ENCODE results near the gene HERC5. TPM values are rescaled to one million over a fixed set of nuclear protein-coding genes. Genes with fewer than 3 reads are reported as not detected.
"Not testable (repeated sequence)": the region's sequence is repeated elsewhere in the genome, so short reads cannot be mapped to it uniquely, and the experiment has no call there.

The HERC5 gene
- total RNA-seq, 1 donor = 1.4 TPM

DNA sequence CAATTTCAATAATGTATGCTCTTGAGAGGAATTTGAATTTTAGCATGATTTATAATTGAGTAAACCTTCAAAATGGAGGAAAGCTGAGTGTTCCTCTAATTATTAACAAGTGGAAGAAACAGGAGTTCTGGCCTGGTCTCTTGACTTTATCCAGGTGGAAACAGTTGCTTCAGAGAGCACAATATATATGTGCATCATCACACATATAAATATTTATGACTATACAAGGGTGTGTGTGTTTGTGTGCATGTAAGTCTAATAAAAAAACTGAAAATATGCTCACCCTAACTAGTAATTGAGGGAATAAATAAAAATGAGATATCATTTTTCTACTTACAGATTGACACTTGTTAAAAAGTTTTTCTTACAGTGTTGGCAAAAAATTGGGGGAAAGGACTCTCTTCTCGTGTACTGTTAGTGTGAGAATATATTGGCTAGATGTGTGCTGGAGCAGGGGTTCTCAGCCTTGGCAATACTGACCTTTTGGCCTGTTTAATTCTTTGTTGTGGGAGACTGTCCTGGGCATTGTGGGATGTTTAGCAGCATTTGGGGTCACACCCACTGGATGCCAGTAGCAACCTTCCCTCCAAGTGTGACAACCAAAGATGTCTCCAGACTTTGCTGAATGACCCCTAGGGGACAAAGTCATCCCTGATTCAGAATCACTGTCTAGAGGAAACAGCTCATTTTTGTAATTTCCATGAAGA lies 20.8 kb upstream of the HERC5 start:
- TF ChIP-seq, protein P1, sequence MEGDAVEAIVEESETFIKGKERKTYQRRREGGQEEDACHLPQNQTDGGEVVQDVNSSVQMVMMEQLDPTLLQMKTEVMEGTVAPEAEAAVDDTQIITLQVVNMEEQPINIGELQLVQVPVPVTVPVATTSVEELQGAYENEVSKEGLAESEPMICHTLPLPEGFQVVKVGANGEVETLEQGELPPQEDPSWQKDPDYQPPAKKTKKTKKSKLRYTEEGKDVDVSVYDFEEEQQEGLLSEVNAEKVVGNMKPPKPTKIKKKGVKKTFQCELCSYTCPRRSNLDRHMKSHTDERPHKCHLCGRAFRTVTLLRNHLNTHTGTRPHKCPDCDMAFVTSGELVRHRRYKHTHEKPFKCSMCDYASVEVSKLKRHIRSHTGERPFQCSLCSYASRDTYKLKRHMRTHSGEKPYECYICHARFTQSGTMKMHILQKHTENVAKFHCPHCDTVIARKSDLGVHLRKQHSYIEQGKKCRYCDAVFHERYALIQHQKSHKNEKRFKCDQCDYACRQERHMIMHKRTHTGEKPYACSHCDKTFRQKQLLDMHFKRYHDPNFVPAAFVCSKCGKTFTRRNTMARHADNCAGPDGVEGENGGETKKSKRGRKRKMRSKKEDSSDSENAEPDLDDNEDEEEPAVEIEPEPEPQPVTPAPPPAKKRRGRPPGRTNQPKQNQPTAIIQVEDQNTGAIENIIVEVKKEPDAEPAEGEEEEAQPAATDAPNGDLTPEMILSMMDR (IDR thresholded peaks at IDR 0.05; ENCODE audit: extremely low read depth, low read depth, low read length) = no peak
- H3K27me3 ChIP-seq (ENCODE audit: insufficient read depth, low read length) = no peaks in the 10 kb centered on the region

DNA sequence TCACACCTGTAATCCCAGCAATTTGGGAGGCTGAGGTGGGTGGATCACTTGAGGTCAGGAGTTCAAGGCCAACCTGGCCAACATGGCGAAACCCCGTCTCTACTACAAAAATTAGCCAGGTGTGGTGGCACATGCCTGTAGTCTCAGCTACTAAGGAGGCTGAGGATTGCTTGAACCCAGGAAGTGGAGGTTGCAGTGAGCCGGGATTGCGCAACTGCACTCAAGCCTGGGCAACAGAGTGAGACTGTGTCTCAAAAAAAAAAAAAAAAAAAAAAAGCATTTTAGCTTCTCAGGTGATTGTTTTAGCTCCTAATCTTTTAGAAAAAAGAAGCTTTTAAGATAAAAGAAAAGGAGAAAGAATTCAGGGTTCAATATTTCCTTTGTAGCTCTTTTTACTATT lies 19.0 kb upstream of the HERC5 start:
- not testable (repeated sequence) for H3K79me2 ChIP-seq (ENCODE audit: insufficient read depth, low read length); H3K4me1 ChIP-seq (ENCODE audit: insufficient read depth, low read length); H3K36me3 ChIP-seq (ENCODE audit: insufficient read depth, low read length); H3K27ac ChIP-seq (ENCODE audit: low read depth, low read length); H2AFZ ChIP-seq (ENCODE audit: low read length); H3K27me3 ChIP-seq (ENCODE audit: insufficient read depth, low read length); H3K4me3 ChIP-seq (ENCODE audit: insufficient read depth, low read length); DNase-seq (ENCODE audit: insufficient read length, low spot score, missing footprints); H3K4me2 ChIP-seq (ENCODE audit: insufficient read depth, low read length); H4K20me1 ChIP-seq (ENCODE audit: insufficient read depth, low read length); H3K9me3 ChIP-seq (ENCODE audit: low read depth, low read length)

More for the DNA sequence above, 20.8 kb upstream of the HERC5 start:
- H3K36me3 ChIP-seq (ENCODE audit: insufficient read depth, low read length) = no peaks in the 10 kb centered on the region
- H3K9me3 ChIP-seq (ENCODE audit: low read depth, low read length) = no peaks in the 10 kb centered on the region
- H3K4me1 ChIP-seq (ENCODE audit: insufficient read depth, low read length) = no peaks in the 10 kb centered on the region
- no peaks in the 10 kb centered on the region for H3K79me2 ChIP-seq (ENCODE audit: insufficient read depth, low read length)
- H3K4me3 ChIP-seq (ENCODE audit: insufficient read depth, low read length) = no peak overlapping the region
- no peak overlapping the region for H3K4me2 ChIP-seq (ENCODE audit: insufficient read depth, low read length)
- H4K20me1 ChIP-seq (ENCODE audit: insufficient read depth, low read length) = no peaks in the 10 kb centered on the region
- no peak overlapping the region for H2AFZ ChIP-seq (ENCODE audit: low read length)
- no peak for DNase-seq (ENCODE audit: insufficient read length, low spot score, missing footprints)
- no peak overlapping the region for H3K27ac ChIP-seq (ENCODE audit: low read depth, low read length)

DNA sequence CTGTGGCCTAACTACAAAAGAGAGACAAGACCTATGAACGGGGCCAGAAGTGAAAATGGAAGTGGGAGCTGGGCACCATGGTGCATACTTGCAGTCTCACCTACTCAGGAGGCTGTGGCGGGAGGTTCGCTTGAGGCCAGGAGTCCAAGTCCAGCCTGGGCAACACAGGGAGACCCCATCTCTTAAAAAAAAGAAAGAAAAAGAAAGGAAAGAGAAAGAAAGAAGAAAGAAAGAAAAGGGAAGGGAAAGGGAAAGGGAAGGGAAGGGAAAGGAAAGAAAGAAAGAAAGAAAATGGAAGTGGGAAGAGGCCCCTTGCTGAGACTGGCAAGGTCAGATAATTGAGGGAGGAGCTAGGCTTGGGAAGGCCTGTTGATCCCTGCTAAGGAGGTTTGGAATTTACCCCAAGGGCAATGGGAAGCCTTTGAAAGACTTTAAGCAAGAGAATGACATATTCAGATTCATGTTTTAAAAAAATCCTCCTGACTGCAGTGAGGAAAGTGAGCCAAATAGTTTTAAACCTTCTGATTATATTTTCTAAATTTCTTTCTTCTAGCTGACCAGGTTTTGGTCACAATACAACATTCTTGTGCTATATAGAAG lies 17.7 kb upstream of the HERC5 start:
- Histone ChIP-seq H4K20me1 (ENCODE audit: insufficient read depth, low read length) (no peaks in the 10 kb centered on the region), H3K4me1 (ENCODE audit: insufficient read depth, low read length) (no peaks in the 10 kb centered on the region), H3K36me3 (ENCODE audit: insufficient read depth, low read length) (no peaks in the 10 kb centered on the region), H3K9me3 (ENCODE audit: low read depth, low read length) (no peaks in the 10 kb centered on the region), H3K4me2 (ENCODE audit: insufficient read depth, low read length) (no peak overlapping the region), H3K79me2 (ENCODE audit: insufficient read depth, low read length) (no peaks in the 10 kb centered on the region), H3K27ac (ENCODE audit: low read depth, low read length) (no peak overlapping the region), H3K4me3 (ENCODE audit: insufficient read depth, low read length) (no peak overlapping the region), H2AFZ (ENCODE audit: low read length) (no peak overlapping the region), H3K27me3 (ENCODE audit: insufficient read depth, low read length) (no peaks in the 10 kb centered on the region)
- no peak for DNase-seq (ENCODE audit: insufficient read length, low spot score, missing footprints)
- TF ChIP-seq, protein P1 (IDR thresholded peaks at IDR 0.05; ENCODE audit: extremely low read depth, low read depth, low read length) = no peak

DNA sequence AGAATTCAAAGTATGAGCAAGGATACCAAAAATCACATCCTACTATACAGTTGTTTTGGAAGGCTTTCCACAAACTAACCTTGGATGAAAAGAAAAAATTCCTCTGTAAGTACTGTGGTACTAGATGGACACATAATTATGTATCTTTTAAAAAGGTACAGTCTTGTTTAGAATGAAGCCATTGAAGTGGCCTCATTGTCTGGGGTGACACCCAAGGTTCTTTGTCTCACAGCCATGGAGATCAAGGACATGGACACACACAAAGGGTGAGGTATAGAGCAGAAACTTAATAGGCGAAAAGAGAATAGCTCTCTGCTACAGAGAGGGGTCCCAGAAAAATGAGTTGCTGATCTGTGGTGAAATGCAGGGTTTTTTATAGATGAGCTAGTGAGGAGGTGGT lies 16.8 kb upstream of the HERC5 start:
- H2AFZ ChIP-seq (ENCODE audit: low read length) = no peak overlapping the region
- H3K27ac ChIP-seq (ENCODE audit: low read depth, low read length) = no peak overlapping the region
- no peak for DNase-seq (ENCODE audit: insufficient read length, low spot score, missing footprints)
- H4K20me1 ChIP-seq (ENCODE audit: insufficient read depth, low read length) = no peaks in the 10 kb centered on the region
- no peaks in the 10 kb centered on the region for H3K36me3 ChIP-seq (ENCODE audit: insufficient read depth, low read length)
- TF ChIP-seq, protein P1 (IDR thresholded peaks at IDR 0.05; ENCODE audit: extremely low read depth, low read depth, low read length) = no peak
- H3K4me3 ChIP-seq (ENCODE audit: insufficient read depth, low read length) = no peak overlapping the region
- no peaks in the 10 kb centered on the region for H3K79me2 ChIP-seq (ENCODE audit: insufficient read depth, low read length)
- H3K27me3 ChIP-seq (ENCODE audit: insufficient read depth, low read length) = no peaks in the 10 kb centered on the region
- no peaks in the 10 kb centered on the region for H3K9me3 ChIP-seq (ENCODE audit: low read depth, low read length)
- H3K4me2 ChIP-seq (ENCODE audit: insufficient read depth, low read length) = no peak overlapping the region
- no peaks in the 10 kb centered on the region for H3K4me1 ChIP-seq (ENCODE audit: insufficient read depth, low read length)

Measured in osteoblast (primary cell).